Suprapubic skin (tissue), 4 donors: ENCODE data around the gene PIK3CA. TPM values are rescaled to one million over a fixed set of nuclear protein-coding genes. Genes with fewer than 3 reads are reported as not detected.
"Not testable (repeated sequence)": the region's sequence is repeated elsewhere in the genome, so short reads cannot be mapped to it uniquely, and the experiment has no call there.

ENCODE experiments used
- DNase-seq, 2 donors: peaks; one replicate each; pipeline ENCODE4 v3.0.0-alpha.2; 2019; ENCODE audit warnings: low spot score in 2 of 2
- H3K27ac ChIP-seq: fragments of 200-600 bp; sonication (generic); one replicate; pipeline ENCODE4 v1.5.1; 2019
- H3K27me3 ChIP-seq: fragments of 200-600 bp; sonication (generic); one replicate; pipeline ENCODE4 v1.5.1; 2019
- H3K36me3 ChIP-seq: fragments of 200-600 bp; sonication (generic); one replicate; pipeline ENCODE4 v1.5.1; 2019
- H3K4me1 ChIP-seq: fragments of 200-600 bp; sonication (generic); one replicate; pipeline ENCODE4 v1.5.1; 2019
- H3K4me3 ChIP-seq: fragments of 200-600 bp; sonication (generic); one replicate; pipeline ENCODE4 v1.5.1; 2019; ENCODE audit warnings: mild to moderate bottlenecking
- H3K9me3 ChIP-seq: fragments of 200-600 bp; sonication (generic); one replicate; pipeline ENCODE4 v1.5.1; 2019
- EP300 ChIP-seq: sonication (generic); formaldehyde crosslinking; IDR thresholded peaks from one replicate; pipeline ENCODE4 v1.6.1; 2017; ENCODE audit warnings: antibody characterized with exemption
- POLR2A ChIP-seq, 2 donors: fragments of 450-650 bp; IDR thresholded peaks; one replicate each; pipeline ENCODE4 v1.6.1; 2017; ENCODE audit warnings: antibody characterized with exemption in 2 of 2, mild to moderate bottlenecking in 2 of 2, moderate library complexity in 2 of 2
- POLR2AphosphoS5 ChIP-seq, 3 donors: sonication (generic); formaldehyde crosslinking; IDR thresholded peaks; one replicate each; pipeline ENCODE4 v1.6.1; 2017; ENCODE audit warnings: antibody characterized with exemption in 3 of 3
- WGBS: methylation state at CpG from one replicate; pipeline ENCODE4 v1.1.5; 2018; 5-methylcytosine and 5-hydroxymethylcytosine counted together
- total RNA-seq, 4 donors: library from RNA; depleted of rRNA; stranded (reverse); fragments of >200 nt; gene quantifications; one replicate each; pipeline ENCODE4 v1.1.0, GENCODE V29; 2016
- TF ChIP-seq, protein P1 (sequence below), 2 donors: fragments of 200-600 bp in 1 of 2; fragments of 450-650 bp in 1 of 2; sonication (generic) in 1 of 2; IDR thresholded peaks; one replicate each; pipeline ENCODE4 v1.5.1; 2016 to 2019; ENCODE audit warnings: antibody characterized with exemption in 2 of 2, mild to moderate bottlenecking in 1 of 2, moderate library complexity in 1 of 2

PIK3CA gene
- total RNA-seq, 4 donors from 2014 or later: 14.8 to 26.6 (median 18.6) TPM

DNA sequence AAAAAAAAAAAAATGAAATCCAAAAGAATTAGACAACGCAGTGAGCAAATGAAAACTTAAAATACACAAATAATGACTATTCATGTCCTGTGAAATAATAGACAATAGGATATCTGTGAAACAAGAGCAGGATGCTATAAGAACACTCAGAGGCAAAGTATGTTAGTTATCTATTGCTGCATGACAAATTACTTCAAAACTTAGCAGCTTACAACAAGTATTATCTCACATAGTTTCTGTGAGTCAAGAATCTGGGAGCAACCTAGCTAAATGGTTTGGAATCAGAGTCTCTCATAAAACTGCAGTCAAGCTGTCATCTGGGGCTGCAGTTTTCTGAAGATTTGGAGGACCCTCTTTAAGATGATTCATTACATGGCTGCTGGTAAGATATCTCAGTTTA lies 40.1 kb upstream of the PIK3CA start:
- Histone ChIP-seq H3K9me3 (no peaks in the 10 kb centered on the region), H3K4me3 (no peak overlapping the region), H3K27ac (no peak overlapping the region), H3K36me3 (no peaks in the 10 kb centered on the region), H3K4me1 (no peaks in the 10 kb centered on the region), H3K27me3 (no peaks in the 10 kb centered on the region)
- DNase-seq: no peak
- TF ChIP-seq POLR2A (IDR thresholded peaks at IDR 0.05) (no peak), EP300 (no peak)
- WGBS: 74% methylated on average over 1 of the region's 1 CpG

DNA sequence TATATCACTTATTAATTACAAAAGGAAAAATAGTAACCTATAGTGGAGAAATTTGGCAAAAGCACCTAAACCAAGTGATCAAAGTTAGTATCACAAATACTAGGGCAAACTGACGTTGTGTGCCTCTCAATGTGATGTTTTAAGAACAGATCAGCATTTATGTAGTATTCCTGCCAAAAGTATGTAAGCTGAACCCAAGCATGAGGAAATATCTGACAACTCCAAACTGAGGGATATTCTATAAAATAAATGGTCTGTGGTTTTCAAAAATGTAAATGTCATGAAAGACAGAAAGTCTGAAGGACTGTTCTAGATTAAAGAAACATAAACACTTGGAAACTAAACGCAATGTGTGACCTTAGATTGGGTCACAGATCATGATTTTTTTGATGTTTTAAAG lies 34.3 kb upstream of the PIK3CA start:
- DNase-seq: no peak
- WGBS: 24% methylated on average over 2 of the region's 2 CpGs
- H3K9me3 ChIP-seq: no peaks in the 10 kb centered on the region
- no peaks in the 10 kb centered on the region for H3K27me3 ChIP-seq
- no peak overlapping the region for H3K4me3 ChIP-seq
- no peaks in the 10 kb centered on the region for H3K4me1 ChIP-seq
- no peaks in the 10 kb centered on the region for H3K36me3 ChIP-seq
- H3K27ac ChIP-seq: no peak overlapping the region
- TF ChIP-seq POLR2A (IDR thresholded peaks at IDR 0.05) (no peak), EP300 (no peak), POLR2AphosphoS5 (IDR thresholded peaks at IDR 0.05) (no peak)
- TF ChIP-seq, protein P1, sequence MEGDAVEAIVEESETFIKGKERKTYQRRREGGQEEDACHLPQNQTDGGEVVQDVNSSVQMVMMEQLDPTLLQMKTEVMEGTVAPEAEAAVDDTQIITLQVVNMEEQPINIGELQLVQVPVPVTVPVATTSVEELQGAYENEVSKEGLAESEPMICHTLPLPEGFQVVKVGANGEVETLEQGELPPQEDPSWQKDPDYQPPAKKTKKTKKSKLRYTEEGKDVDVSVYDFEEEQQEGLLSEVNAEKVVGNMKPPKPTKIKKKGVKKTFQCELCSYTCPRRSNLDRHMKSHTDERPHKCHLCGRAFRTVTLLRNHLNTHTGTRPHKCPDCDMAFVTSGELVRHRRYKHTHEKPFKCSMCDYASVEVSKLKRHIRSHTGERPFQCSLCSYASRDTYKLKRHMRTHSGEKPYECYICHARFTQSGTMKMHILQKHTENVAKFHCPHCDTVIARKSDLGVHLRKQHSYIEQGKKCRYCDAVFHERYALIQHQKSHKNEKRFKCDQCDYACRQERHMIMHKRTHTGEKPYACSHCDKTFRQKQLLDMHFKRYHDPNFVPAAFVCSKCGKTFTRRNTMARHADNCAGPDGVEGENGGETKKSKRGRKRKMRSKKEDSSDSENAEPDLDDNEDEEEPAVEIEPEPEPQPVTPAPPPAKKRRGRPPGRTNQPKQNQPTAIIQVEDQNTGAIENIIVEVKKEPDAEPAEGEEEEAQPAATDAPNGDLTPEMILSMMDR (IDR thresholded peaks at IDR 0.05): no peak

DNA sequence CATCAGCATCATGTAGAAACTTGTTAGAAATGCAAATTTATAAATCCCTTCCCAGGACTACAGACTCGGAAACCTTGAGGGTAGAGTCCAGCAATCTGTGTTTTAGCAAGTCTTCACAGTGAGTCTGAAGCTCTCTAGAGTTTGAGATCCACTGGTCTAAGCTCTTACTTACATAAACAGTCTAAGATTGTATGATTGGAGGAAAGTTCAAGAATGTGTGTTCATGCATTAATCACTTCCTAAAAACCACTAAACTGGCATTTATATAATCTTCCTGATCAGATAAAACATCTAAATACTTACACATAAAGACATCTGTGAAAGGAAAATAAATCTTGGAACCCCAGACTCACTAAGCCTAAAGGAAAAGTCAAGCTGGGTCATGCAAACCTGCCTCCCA lies 32.7 kb upstream of the PIK3CA start:
- not testable (repeated sequence) for H3K9me3 ChIP-seq, H3K27ac ChIP-seq, DNase-seq, H3K36me3 ChIP-seq, H3K4me1 ChIP-seq, H3K4me3 ChIP-seq, H3K27me3 ChIP-seq
- 25% methylated on average over 1 of the region's 1 CpG for WGBS

DNA sequence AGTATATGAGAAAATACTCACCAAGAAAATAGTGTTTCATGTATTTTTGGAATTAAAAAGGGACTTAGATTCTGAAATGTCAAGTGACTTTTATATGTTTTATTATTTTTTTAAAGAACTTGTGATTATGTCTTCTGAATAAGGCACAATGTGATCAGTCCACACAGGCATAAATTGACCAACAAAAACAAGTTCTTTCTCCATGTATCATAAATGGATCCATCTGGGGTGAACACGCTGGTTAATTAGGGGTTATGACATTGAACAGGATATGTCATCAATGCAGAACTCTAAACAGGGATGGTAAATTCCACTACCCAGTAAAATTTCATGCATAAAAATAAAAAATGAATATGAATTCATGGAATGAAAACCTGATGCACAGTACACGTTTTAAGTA lies 31.3 kb upstream of the PIK3CA start:
- H3K27ac ChIP-seq: no peak overlapping the region
- TF ChIP-seq POLR2AphosphoS5 (IDR thresholded peaks at IDR 0.05) (no peak), EP300 (no peak), POLR2A (IDR thresholded peaks at IDR 0.05) (no peak)
- TF ChIP-seq, protein P1 (IDR thresholded peaks at IDR 0.05): no peak
- H3K4me1 ChIP-seq: no peaks in the 10 kb centered on the region
- no peaks in the 10 kb centered on the region for H3K27me3 ChIP-seq
- H3K36me3 ChIP-seq: no peaks in the 10 kb centered on the region
- H3K9me3 ChIP-seq: no peaks in the 10 kb centered on the region
- no peak overlapping the region for H3K4me3 ChIP-seq
- WGBS: 56% methylated on average over 2 of the region's 2 CpGs
- DNase-seq: no peak

DNA sequence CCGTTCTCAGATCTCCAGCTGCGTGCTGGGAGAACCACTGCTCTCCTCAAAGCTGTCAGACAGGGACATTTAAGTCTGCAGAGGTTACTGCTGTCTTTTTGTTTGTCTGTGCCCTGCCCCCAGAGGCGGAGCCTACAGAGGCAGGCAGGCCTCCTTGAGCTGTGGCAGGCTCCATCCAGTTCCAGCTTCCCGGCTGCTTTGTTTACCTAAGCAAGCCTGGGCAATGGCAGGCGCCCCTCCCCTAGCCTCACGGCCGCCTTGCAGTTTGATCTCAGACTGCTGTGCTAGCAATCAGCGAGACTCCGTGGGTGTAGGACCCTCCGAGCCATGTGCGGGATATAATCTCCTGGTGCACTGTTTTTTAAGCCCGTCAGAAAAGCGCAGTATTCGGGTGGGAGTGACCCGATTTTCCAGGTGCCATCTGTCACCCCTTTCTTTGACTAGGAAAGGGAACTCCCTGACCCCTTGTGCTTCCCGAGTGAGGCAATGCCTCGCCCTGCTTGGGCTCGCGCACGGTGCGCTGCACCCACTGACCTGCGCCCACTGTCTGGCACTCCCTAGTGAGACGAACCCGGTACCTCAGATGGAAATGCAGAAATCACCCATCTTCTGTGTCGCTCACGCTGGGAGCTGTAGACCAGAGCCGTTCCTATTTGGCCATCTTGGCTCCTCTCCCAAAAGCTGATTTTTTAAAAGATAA lies 15.8 kb upstream of the PIK3CA start:
- H3K4me3 ChIP-seq, DNase-seq: not testable (repeated sequence)
- WGBS: 80% methylated on average over 20 of the region's 27 CpGs

DNA sequence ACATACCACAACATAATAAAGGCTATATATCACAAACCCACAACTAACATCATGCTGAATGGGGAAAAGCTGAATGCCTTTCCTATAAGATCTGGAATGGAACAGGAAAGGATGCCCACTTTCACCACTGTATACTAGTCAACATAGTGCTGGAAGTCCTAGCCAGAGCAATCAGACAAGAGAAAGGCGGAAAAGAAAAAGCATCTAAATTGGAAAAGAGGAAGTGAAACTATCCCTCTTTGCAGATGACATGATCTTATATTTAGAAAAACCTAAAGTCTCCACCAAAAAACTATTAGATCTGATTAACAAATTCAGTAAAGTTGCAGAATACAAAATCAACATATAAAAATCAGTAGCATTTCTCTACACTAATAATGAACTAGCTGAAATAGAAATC lies 14.6 kb upstream of the PIK3CA start:
- Histone ChIP-seq H3K4me3 (no peak overlapping the region), H3K27ac (no peak overlapping the region), H3K4me1 (no peaks in the 10 kb centered on the region), H3K27me3 (peaks cover 4% of the 10 kb centered on the region), H3K36me3 (no peaks in the 10 kb centered on the region), H3K9me3 (no peaks in the 10 kb centered on the region)
- no peak for DNase-seq
- TF ChIP-seq POLR2AphosphoS5 (IDR thresholded peaks at IDR 0.05) (no peak), POLR2A (IDR thresholded peaks at IDR 0.05) (no peak), EP300 (no peak)
- TF ChIP-seq, protein P1 (IDR thresholded peaks at IDR 0.05): no peak
- 61% methylated on average over 1 of the region's 1 CpG for WGBS

More for the DNA sequence above, 15.8 kb upstream of the PIK3CA start:
- not testable (repeated sequence) for H3K36me3 ChIP-seq, H3K27ac ChIP-seq, H3K27me3 ChIP-seq, H3K4me1 ChIP-seq, H3K9me3 ChIP-seq

DNA sequence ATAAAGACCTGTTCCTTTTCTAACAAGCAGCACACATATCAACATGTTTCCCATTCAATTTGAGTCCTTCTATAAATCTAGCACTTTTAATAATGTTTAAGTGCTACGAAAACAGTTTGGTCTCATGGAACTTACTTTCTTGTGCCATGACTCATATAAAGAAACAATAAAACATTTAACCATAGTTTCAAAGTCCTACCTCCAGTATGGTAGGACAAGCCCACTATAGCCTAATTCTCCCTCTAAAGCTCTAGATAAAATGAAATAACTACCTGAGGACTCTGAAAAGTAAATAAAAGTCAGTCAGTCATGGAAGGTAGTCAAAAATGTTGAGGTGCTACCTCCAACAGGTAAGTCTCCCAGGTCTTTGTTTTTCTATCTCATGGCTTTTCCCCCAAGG lies 12.0 kb upstream of the PIK3CA start:
- H3K4me3 ChIP-seq: no peak overlapping the region
- WGBS: 88% methylated on average over 1 of the region's 1 CpG
- H3K4me1 ChIP-seq: no peaks in the 10 kb centered on the region
- TF ChIP-seq, protein P1 (IDR thresholded peaks at IDR 0.05): no peak
- TF ChIP-seq EP300 (no peak), POLR2AphosphoS5 (IDR thresholded peaks at IDR 0.05) (no peak), POLR2A (IDR thresholded peaks at IDR 0.05) (no peak)
- no peaks in the 10 kb centered on the region for H3K9me3 ChIP-seq
- DNase-seq: no peak
- peaks cover 4% of the 10 kb centered on the region for H3K27me3 ChIP-seq
- no peaks in the 10 kb centered on the region for H3K36me3 ChIP-seq
- H3K27ac ChIP-seq: no peak overlapping the region
